ENCODE measurements around the gene MAGEA9B.
"Not testable (repeated sequence)": the region's sequence is repeated elsewhere in the genome, so short reads cannot be mapped to it uniquely, and the experiment has no call there.

The MAGEA9B gene

DNA sequence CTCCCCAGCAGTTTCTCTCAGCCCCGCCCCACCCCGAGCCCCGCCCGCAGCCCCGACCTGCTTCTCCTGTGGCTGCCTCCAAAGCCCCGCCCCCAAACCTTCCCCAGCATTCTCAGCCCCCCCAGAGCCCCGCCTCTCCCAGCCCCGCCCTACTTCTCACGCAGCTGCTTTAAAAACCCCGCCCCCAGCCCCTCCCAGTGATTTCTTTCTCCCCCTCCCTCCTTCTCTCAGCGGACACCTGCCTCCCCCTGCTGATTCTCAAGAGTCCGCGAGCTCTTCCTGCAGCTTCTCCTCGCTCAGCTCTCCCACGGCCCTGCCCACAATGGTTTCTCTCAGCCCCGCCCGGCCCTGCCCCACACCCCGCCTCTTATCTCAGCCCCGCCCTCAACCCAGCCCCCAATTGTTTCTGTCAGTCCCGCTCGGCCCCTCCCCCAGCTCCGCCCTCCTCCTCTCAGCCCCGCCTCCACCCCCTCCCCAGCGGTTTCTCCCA lies 47.1 kb downstream of the MAGEA9B start:
- DNase-seq (ENCODE audit: low read depth in 1 of 2, low spot score in 1 of 2) = peak; percentile 11 to 87
- TF ChIP-seq JUND (IDR thresholded peaks at IDR 0.05; ENCODE audit: low read depth) = no peak
- in situ Hi-C loops (cut with HindIII; ENCODE audit: low pct_unique_long_range_greater_than_20kb, low sequenced_read_pairs) = no loop called here

DNA sequence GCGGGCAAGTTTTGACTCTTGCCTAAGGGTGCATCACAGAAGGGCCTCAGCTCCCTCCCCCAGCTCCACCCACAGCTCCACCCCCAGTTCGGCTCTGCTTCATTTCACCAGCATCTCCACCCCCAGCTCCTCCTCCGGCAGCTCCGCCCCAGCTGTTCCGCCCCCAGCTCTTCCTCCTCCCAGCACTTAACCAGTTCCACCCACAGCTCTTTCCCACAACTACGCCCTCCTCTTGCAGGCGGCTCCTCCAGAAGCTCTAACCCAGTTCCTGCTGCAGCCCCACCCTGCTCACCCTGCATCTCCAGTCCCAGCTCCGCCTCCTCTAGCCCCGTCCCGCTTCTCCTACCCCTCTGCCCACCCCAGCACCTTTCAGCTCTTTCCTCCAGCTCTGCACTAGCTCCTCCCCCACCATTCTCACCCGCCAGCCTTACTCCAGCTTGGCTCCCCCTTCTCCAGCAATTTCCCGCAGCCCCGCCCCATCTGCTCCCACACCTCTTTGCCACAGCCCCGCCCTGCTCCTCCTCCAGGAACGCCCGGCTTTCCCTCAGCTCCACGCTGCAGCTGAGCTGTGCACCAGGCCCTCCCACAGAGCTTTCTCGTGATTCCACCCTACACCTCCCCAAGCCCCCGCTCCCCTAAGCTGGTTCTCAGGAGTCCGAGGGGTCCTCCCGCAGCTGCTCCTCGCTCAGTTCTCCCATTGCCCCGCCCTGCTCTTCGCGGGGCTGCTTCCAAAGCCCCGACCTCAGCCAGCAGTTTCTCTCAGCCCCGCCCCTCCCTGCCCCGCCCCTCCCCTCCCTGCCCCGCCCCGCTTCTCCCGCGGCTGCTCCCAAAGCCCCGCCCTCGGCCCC lies 47.8 kb downstream of the MAGEA9B start:
- DNase-seq (ENCODE audit: low read depth in 1 of 2, low spot score in 1 of 2) = peak; percentile 46 to 92
- in situ Hi-C loops (cut with HindIII; ENCODE audit: low pct_unique_long_range_greater_than_20kb, low sequenced_read_pairs) = no loop called here
- no peak for TF ChIP-seq JUND (IDR thresholded peaks at IDR 0.05; ENCODE audit: low read depth)

DNA sequence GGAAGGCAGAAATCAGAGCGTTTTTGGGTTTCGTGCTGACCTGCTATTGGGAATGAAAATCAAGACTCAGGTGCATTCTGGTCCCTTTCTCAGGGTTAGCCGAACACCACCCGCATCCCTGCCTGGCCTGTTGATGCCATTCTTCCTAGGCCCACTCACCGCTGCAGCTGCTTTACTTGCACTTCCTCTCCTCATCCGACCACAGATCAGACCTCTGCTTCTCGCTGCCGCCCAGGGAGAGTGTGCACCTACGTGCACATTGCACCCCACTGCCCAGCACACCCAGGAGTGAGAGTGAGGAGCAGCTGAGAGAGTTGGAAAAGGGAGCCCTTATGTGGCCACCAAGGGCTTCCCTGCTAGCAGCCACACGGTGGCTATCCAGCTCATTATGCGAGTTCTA lies 49.8 kb downstream of the MAGEA9B start:
- DNase-seq (ENCODE audit: low read depth in 1 of 2, low spot score in 1 of 2); in situ Hi-C loops (cut with HindIII; ENCODE audit: low pct_unique_long_range_greater_than_20kb, low sequenced_read_pairs): not testable (repeated sequence)

DNA sequence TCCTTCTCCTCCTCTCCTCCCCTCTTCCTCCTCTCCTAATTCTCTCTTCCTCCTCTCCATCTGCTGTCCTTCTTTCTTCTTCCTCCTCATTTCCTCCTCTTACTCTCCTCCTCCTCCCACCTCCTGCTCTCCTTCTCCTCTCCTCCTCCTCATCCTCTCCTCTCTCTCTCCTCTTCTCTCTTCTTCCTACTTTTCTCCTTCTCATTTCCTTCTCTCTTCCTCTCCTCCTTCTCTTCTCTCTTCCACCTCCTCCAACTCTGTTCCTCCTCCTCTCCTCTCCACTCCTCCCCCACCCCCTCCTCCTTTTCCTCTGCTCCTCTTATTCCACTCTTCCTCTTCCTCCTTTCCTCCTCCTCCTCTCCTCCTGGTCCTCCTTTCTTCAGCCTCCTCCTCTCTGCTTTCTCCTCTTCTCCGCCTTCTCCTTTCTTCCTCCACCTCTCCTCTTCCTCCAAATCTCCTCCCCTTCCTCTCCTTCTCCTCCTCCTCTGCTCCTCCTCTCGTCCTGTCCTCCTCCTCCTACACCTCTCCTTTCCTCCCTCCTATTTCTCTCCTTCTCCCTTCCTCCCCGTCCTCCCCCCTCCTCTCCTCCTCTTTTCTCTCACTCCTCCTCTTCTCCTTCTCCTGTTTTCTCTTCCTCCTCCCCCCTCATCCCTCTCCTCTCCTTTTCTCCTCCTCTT lies 52.2 kb downstream of the MAGEA9B start:
- in situ Hi-C loops (cut with HindIII; ENCODE audit: low pct_unique_long_range_greater_than_20kb, low sequenced_read_pairs); DNase-seq (ENCODE audit: low read depth in 1 of 2, low spot score in 1 of 2): not testable (repeated sequence)

DNA sequence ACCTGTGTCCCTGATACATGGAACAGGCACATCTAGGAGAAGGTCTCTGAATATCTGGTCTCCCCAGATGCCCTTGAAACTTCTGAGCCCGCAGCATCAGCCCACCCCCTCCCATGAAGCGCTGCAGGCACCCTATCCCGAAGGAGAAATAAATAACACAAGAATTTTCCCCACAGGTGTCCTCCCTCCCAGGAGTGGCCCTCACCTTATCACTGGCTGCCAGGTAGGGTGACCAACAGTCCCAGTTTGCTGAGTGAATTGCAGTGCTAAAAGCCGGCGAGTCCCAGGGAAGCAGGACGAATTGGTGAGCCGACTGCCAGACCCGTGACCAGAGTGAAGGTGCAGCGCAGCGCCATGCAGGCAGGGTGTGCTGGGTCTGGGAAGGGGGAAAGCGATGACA lies 53.3 kb downstream of the MAGEA9B start:
- DNase-seq (ENCODE audit: low read depth in 1 of 2, low spot score in 1 of 2); in situ Hi-C loops (cut with HindIII; ENCODE audit: low pct_unique_long_range_greater_than_20kb, low sequenced_read_pairs): not testable (repeated sequence)

DNA sequence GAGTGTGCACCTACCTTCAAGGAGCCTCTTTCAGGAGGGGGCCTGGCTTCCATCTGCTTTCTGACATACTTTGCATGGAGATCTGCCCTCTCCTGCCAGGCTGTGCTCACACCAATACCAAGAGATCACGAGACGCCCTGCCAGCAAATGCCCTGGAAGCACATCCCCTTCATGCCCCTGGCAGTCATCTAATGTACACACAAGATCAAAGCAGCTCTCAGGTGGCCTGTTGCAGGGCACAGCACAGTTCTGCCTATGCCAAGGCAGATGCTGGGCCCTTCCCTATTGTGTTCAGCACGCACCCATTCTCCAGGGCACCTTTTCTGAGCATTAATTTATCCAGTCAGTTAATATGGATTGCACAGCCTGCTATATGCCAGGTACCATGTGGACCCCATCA lies 54.4 kb downstream of the MAGEA9B start:
- DNase-seq (ENCODE audit: low read depth in 1 of 2, low spot score in 1 of 2); in situ Hi-C loops (cut with HindIII; ENCODE audit: low pct_unique_long_range_greater_than_20kb, low sequenced_read_pairs): not testable (repeated sequence)
